KOPT-K1 (cell line): ENCODE data around the gene ZNF701.
"Not testable (repeated sequence)": the region's sequence is repeated elsewhere in the genome, so short reads cannot be mapped to it uniquely, and the experiment has no call there.

Experiments
- H3K27ac ChIP-seq: fragments of 200-600 bp; sonication (generic); 2 replicates; pipeline ENCODE4 v1.5.1; 2016; ENCODE audit warnings: antibody characterized with exemption, mild to moderate bottlenecking, low read depth, low read length; ENCODE audit not compliant: poor library complexity, severe bottlenecking
- H3K36me3 ChIP-seq: fragments of 200-600 bp; sonication (generic); 2 replicates; pipeline ENCODE4 v1.5.1; 2017; ENCODE audit warnings: antibody characterized with exemption, mild to moderate bottlenecking, low read length, moderate library complexity; ENCODE audit not compliant: insufficient read depth
- H3K9me3 ChIP-seq: fragments of 200-600 bp; sonication (generic); 2 replicates; pipeline ENCODE4 v1.5.1; 2017; ENCODE audit warnings: antibody characterized with exemption, low read length, mild to moderate bottlenecking; ENCODE audit not compliant: insufficient read depth, poor library complexity, severe bottlenecking

Gene ZNF701

GRCh38 chr19:52542984-52543664, 27.0 kb upstream of the ZNF701 start:
- Histone ChIP-seq H3K27ac (peak overlapping the region; percentile 31), H3K9me3 (peaks cover 34% of the 10 kb centered on the region), H3K36me3 (peaks cover 86% of the 10 kb centered on the region)

GRCh38 chr19:52554216-52554971, 15.7 kb upstream of the ZNF701 start:
- peaks cover 98% of the 10 kb centered on the region for H3K36me3 ChIP-seq
- H3K9me3 ChIP-seq, result peaks cover 98% of the 10 kb centered on the region
- H3K27ac ChIP-seq, result no peak overlapping the region

- peaks cover 96% of the 10 kb centered on the region for H3K36me3 ChIP-seq
- H3K27ac ChIP-seq, result no peak overlapping the region
- peaks cover 95% of the 10 kb centered on the region for H3K9me3 ChIP-seq
These were observed 12.7 kb upstream of the ZNF701 start for GRCh38 chr19:52557231-52557995.

- not testable (repeated sequence) for H3K27ac ChIP-seq
- Histone ChIP-seq H3K36me3 (peaks cover 96% of the 10 kb centered on the region), H3K9me3 (peaks cover 95% of the 10 kb centered on the region)
These were observed 11.2 kb upstream of the ZNF701 start for GRCh38 chr19:52558732-52559445.

- peaks cover 85% of the 10 kb centered on the region for H3K9me3 ChIP-seq
- peaks cover 85% of the 10 kb centered on the region for H3K36me3 ChIP-seq
- not testable (repeated sequence) for H3K27ac ChIP-seq
These were observed 8.5 kb upstream of the ZNF701 start for GRCh38 chr19:52561611-52562010.

GRCh38 chr19:52566121-52566520, 4.0 kb upstream of the ZNF701 start:
- Histone ChIP-seq H3K36me3 (peaks cover 45% of the 10 kb centered on the region), H3K27ac (no peak overlapping the region), H3K9me3 (peaks cover 49% of the 10 kb centered on the region)

GRCh38 chr19:52566588-52566987, 3.5 kb upstream of the ZNF701 start:
- Histone ChIP-seq H3K36me3 (peaks cover 43% of the 10 kb centered on the region), H3K27ac (no peak overlapping the region), H3K9me3 (peaks cover 44% of the 10 kb centered on the region)

- H3K9me3 ChIP-seq, result peaks cover 32% of the 10 kb centered on the region
- peaks cover 43% of the 10 kb centered on the region for H3K36me3 ChIP-seq
- H3K27ac ChIP-seq, result no peak overlapping the region
These were observed 2.2 kb upstream of the ZNF701 start for GRCh38 chr19:52567921-52568320.

- H3K27ac ChIP-seq, result peak overlapping the region; percentile 94
- H3K9me3 ChIP-seq, result peaks cover 20% of the 10 kb centered on the region
- peaks cover 43% of the 10 kb centered on the region for H3K36me3 ChIP-seq
These were observed 468 bp upstream of the ZNF701 start for GRCh38 chr19:52569638-52569999.

- Histone ChIP-seq H3K36me3 (peaks cover 96% of the 10 kb centered on the region), H3K27ac (no peak overlapping the region), H3K9me3 (peaks cover 60% of the 10 kb centered on the region)
These were observed 14.8 kb downstream of the ZNF701 start for GRCh38 chr19:52584736-52585440.

- Histone ChIP-seq H3K9me3 (peaks cover 53% of the 10 kb centered on the region), H3K36me3 (peaks cover 96% of the 10 kb centered on the region), H3K27ac (no peak overlapping the region)
These were observed 15.5 kb downstream of the ZNF701 start for GRCh38 chr19:52585604-52586003.

GRCh38 chr19:52590728-52591127, 20.6 kb downstream of the ZNF701 start:
- peaks cover 82% of the 10 kb centered on the region for H3K36me3 ChIP-seq
- H3K27ac ChIP-seq, result no peak overlapping the region
- peaks cover 38% of the 10 kb centered on the region for H3K9me3 ChIP-seq

GRCh38 chr19:52592301-52592700, 22.2 kb downstream of the ZNF701 start:
- peaks cover 50% of the 10 kb centered on the region for H3K9me3 ChIP-seq
- H3K27ac ChIP-seq, result no peak overlapping the region
- H3K36me3 ChIP-seq, result peaks cover 82% of the 10 kb centered on the region

GRCh38 chr19:52593441-52593840, 23.4 kb downstream of the ZNF701 start:
- H3K9me3 ChIP-seq, result peaks cover 55% of the 10 kb centered on the region
- H3K27ac ChIP-seq, result not testable (repeated sequence)
- peaks cover 79% of the 10 kb centered on the region for H3K36me3 ChIP-seq
